Erythroblast (primary cell): ENCODE data around the gene ZNF416.

Source experiments
- GATA1 ChIP-seq: IDR thresholded peaks from 2 replicates; pipeline ENCODE4 v1.6.1; 2011; ENCODE audit warnings: low read depth, mild to moderate bottlenecking, control low read depth, low read length, moderate library complexity
- POLR2A ChIP-seq: IDR thresholded peaks from 2 replicates; pipeline ENCODE4 v1.6.1; 2011; ENCODE audit warnings: mild to moderate bottlenecking, low read length

DNA sequence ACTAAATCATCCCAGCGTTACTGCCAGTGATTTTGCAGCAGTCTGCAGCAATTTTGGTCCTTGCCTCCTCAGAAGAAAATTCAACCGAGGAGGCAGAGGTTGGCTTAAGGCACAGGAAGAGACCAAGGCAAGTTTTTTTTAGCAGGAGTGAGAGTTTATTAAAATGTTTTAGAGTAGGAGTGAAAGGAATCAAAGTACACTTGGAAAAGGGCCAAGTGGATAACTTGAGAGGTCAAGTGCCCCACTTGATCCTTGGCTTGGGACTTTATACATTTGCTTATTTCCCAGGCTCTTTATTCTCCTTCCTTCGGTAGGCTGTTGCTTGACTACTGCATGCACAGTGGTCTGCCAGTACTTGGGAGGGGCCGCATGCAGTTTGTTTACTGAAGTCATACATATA, 32.4 kb upstream of the ZNF416 start:
- TF ChIP-seq POLR2A (no peak), GATA1 (no peak)
